NCI-H345 (cell line): ENCODE data around the gene GNB1.
A peak's percentile ranks its signal among the peaks of the same experiment; 100 is the strongest.
"Not testable (repeated sequence)": the region's sequence is repeated elsewhere in the genome, so short reads cannot be mapped to it uniquely, and the experiment has no call there.

ENCODE experiments used
- DNase-seq: peaks from one replicate; lab custom pipeline; 2025; lab: John Stamatoyannopoulos, UW

The GNB1 gene

GRCh38 chr1:1858382-1859086 is 32.4 kb downstream of the GNB1 start:
- peak; percentile 58 for DNase-seq

GRCh38 chr1:1857096-1857703 is 33.7 kb downstream of the GNB1 start:
- DNase-seq, result no peak

- not testable (repeated sequence) for DNase-seq
Observed at GRCh38 chr1:1856161-1856560, 34.7 kb downstream of the GNB1 start.

GRCh38 chr1:1853593-1854257 is 37.2 kb downstream of the GNB1 start:
- DNase-seq, result no peak

- no peak for DNase-seq
Observed at GRCh38 chr1:1852619-1853414, 38.1 kb downstream of the GNB1 start.

GRCh38 chr1:1847890-1848289 is 43.0 kb downstream of the GNB1 start:
- DNase-seq, result no peak

GRCh38 chr1:1847061-1847850 is 43.6 kb downstream of the GNB1 start:
- DNase-seq, result no peak

- DNase-seq, result no peak
Observed at GRCh38 chr1:1846386-1846918, 44.4 kb downstream of the GNB1 start.

GRCh38 chr1:1842360-1843146 is 48.3 kb downstream of the GNB1 start:
- peak; percentile 78 for DNase-seq

GRCh38 chr1:1841575-1841995 is 49.3 kb downstream of the GNB1 start:
- no peak for DNase-seq

GRCh38 chr1:1839311-1839965 is 51.4 kb downstream of the GNB1 start:
- DNase-seq, result no peak

GRCh38 chr1:1836119-1836518 is 54.8 kb downstream of the GNB1 start:
- DNase-seq, result no peak

- no peak for DNase-seq
Observed at GRCh38 chr1:1835546-1835945, 55.3 kb downstream of the GNB1 start.

- DNase-seq, result no peak
Observed at GRCh38 chr1:1833916-1834325, 57.0 kb downstream of the GNB1 start.

GRCh38 chr1:1833456-1833855 is 57.4 kb downstream of the GNB1 start:
- DNase-seq, result no peak

- DNase-seq, result no peak
Observed at GRCh38 chr1:1832820-1833219, 58.1 kb downstream of the GNB1 start.

- no peak for DNase-seq
Observed at GRCh38 chr1:1832166-1832565, 58.7 kb downstream of the GNB1 start.

- DNase-seq, result no peak
Observed at GRCh38 chr1:1827089-1827848, 63.6 kb downstream of the GNB1 start.

GRCh38 chr1:1826356-1827088 is 64.4 kb downstream of the GNB1 start:
- DNase-seq, result no peak
